HepG2 (cell line): ENCODE measurements around the gene CASKIN2. TPM values are rescaled to one million over a fixed set of nuclear protein-coding genes. Genes with fewer than 3 reads are reported as not detected.

Experiments
- ATAC-seq: fragments of 200-7000 bp; cut with Tn5 transposase; 3 replicates; pipeline ENCODE4 v1.9.1; 2020; ENCODE audit warnings: mild to moderate bottlenecking, moderate library complexity
- BruUV-seq: library from RNA; stranded (reverse); fragments of 400-500 nt; replicated peaks from 2 replicates; lab custom pipeline; 2021; lab: Mats Ljungman, UMichigan
- CTCF ChIA-PET: fragments of 300-600 bp; formaldehyde crosslinking; extraction: SDS; loops from one replicate; lab custom pipeline; 2021; ENCODE audit warnings: low total read pairs, inconsistent platforms, low intra/inter-chr PET ratio; lab: Yijun Ruan, JAX
- POLR2A ChIA-PET: fragments of 350-600 bp; sonication (Branson Sonifier 250); formaldehyde crosslinking; loops from one replicate; lab custom pipeline; 2020; ENCODE audit warnings: antibody characterized with exemption, inconsistent platforms; lab: Yijun Ruan, JAX
- DNase-seq: peaks from one replicate; pipeline ENCODE4 v3.0.0-alpha.2; 2015; ENCODE audit warnings: low spot score
- FAIRE-seq: peaks from 3 replicates; lab custom pipeline; 2011; peaks lifted over from hg19 to GRCh38; lab: Jason Lieb, UNC
- H2AFZ ChIP-seq: one replicate; pipeline ENCODE4 v1.6.1; 2011; ENCODE audit warnings: low read length, inconsistent platforms
- H3K27ac ChIP-seq: fragments of 300-600 bp; 3 replicates; pipeline ENCODE4 v1.8.0; 2011; ENCODE audit warnings: mixed run types, mild to moderate bottlenecking, mixed read lengths, low read length, inconsistent platforms; ENCODE audit not compliant: insufficient read depth; ENCODE audit errors: extremely low read length
- H3K27me3 ChIP-seq, 2 experiments: fragments of 200-600 bp in 1 of 2; 2 replicates in 1 of 2; 3 replicates in 1 of 2; pipeline versions ENCODE4 v1.6.0 to v1.8.0; 2011; ENCODE audit warnings: low read length in 2 of 2, mild to moderate bottlenecking in 2 of 2, moderate library complexity in 2 of 2, inconsistent platforms in 1 of 2; ENCODE audit not compliant: insufficient read depth in 2 of 2, control insufficient read depth in 1 of 2
- H3K36me3 ChIP-seq, 2 experiments: fragments of 200-600 bp in 1 of 2; replicated peaks in 1 of 2; 2 replicates in 1 of 2; 3 replicates in 1 of 2; pipeline versions ENCODE4 v1.5.1 to v1.8.0; 2011; ENCODE audit warnings: low read length in 2 of 2, inconsistent platforms in 1 of 2; ENCODE audit not compliant: insufficient read depth in 2 of 2, control insufficient read depth in 1 of 2
- H3K4me1 ChIP-seq: 2 replicates; pipeline ENCODE4 v1.5.1; 2012; ENCODE audit warnings: low read length, inconsistent platforms; ENCODE audit not compliant: insufficient read depth
- H3K4me2 ChIP-seq: 2 replicates; pipeline ENCODE4 v1.6.0; 2011; ENCODE audit warnings: low read depth, low read length, inconsistent platforms
- H3K4me3 ChIP-seq, 3 experiments: fragments of 200-600 bp in 1 of 3; sonication (generic), shearing (Covaris generic) in 1 of 3; replicated peaks in 1 of 3; 2 replicates each; pipeline ENCODE4 v1.5.1; 2011 to 2016; ENCODE audit warnings: low read length in 3 of 3, inconsistent platforms in 2 of 3, low read depth in 2 of 3, mild to moderate bottlenecking in 2 of 3, control low read depth in 1 of 3, mixed read lengths in 1 of 3; ENCODE audit not compliant: insufficient read depth in 1 of 3
- H3K79me2 ChIP-seq: one replicate; pipeline ENCODE4 v1.6.1; 2011; ENCODE audit warnings: low read length, inconsistent platforms; ENCODE audit not compliant: insufficient read depth
- H3K9ac ChIP-seq: 2 replicates; pipeline ENCODE4 v1.6.0; 2011; ENCODE audit warnings: mild to moderate bottlenecking, low read depth, low read length, inconsistent platforms; ENCODE audit not compliant: insufficient read depth
- H3K9me3 ChIP-seq: 2 replicates; pipeline ENCODE4 v1.5.1; 2012; ENCODE audit warnings: mild to moderate bottlenecking, low read length
- H4K20me1 ChIP-seq: 2 replicates; pipeline ENCODE4 v1.6.0; 2011; ENCODE audit warnings: inconsistent platforms, mild to moderate bottlenecking, low read length, moderate library complexity; ENCODE audit not compliant: insufficient read depth
- ATF5 ChIP-seq: sonication (generic); formaldehyde crosslinking; IDR thresholded peaks from 2 replicates; pipeline ENCODE4 v1.4.0; 2020; ENCODE audit warnings: mild to moderate bottlenecking, low read depth, missing genetic modification reagents
- HOXD1 ChIP-seq: sonication (generic); formaldehyde crosslinking; IDR thresholded peaks from 2 replicates; pipeline ENCODE4 v1.5.0; 2020; ENCODE audit warnings: missing genetic modification reagents
- MIER2 ChIP-seq: IDR thresholded peaks from 2 replicates; pipeline ENCODE4 v1.6.1; 2016; ENCODE audit warnings: missing biosample characterization, missing genetic modification reagents
- RELA ChIP-seq: sonication (generic); formaldehyde crosslinking; IDR thresholded peaks from 2 replicates; pipeline ENCODE4 v1.4.0; 2020; ENCODE audit warnings: missing genetic modification reagents
- RFX3 ChIP-seq: IDR thresholded peaks from 2 replicates; pipeline ENCODE4 v1.6.1; 2016; ENCODE audit warnings: missing biosample characterization, missing genetic modification reagents
- WIZ ChIP-seq: sonication (generic); formaldehyde crosslinking; IDR thresholded peaks from 2 replicates; pipeline ENCODE4 v1.5.1; 2020; ENCODE audit warnings: mild to moderate bottlenecking, missing genetic modification reagents
- ZNF224 ChIP-seq: sonication (generic); formaldehyde crosslinking; IDR thresholded peaks from 2 replicates; pipeline ENCODE4 v1.5.0; 2020; ENCODE audit warnings: mild to moderate bottlenecking, missing genetic modification reagents
- ZNF512 ChIP-seq: sonication (generic); formaldehyde crosslinking; IDR thresholded peaks from 2 replicates; pipeline ENCODE4 v1.4.0; 2020; ENCODE audit warnings: mild to moderate bottlenecking, missing genetic modification reagents
- WGBS: methylation state at CpG from one replicate; pipeline ENCODE4 v1.1.6; 2017; ENCODE audit warnings: low lambda C conversion rate; 5-methylcytosine and 5-hydroxymethylcytosine counted together
- in situ Hi-C: cut with HindIII; loops from 2 replicates; pipeline ENCODE4 v1.10.0; 2017; ENCODE audit warnings: low pct_unique_long_range_greater_than_20kb; ENCODE audit not compliant: extremely low pct_ligation_motif_present
- intact Hi-C: fragments of 100-400 bp; cut with micrococcal nuclease; formaldehyde crosslinking; loops from one replicate; pipeline ENCODE4 v1.10.0; 2022; ENCODE audit not compliant: unreplicated experiment
- polyA plus RNA-seq, 8 experiments: library from polyadenylated mRNA; depleted of rRNA in 3 of 8; stranded (reverse) in 7 of 8; unstranded in 1 of 8; fragments of >200 nt; fragmentation: Illumina TruSeq in 4 of 8; extraction: Trizol in 4 of 8; gene quantifications; 2 replicates each; pipeline versions ENCODE4 v1.2.1 to v1.2.3, GENCODE V29; 2011 to 2016; ENCODE audit warnings: low read depth in 4 of 8, missing spikeins in 1 of 8, mixed read lengths in 1 of 8; ENCODE audit not compliant: insufficient read depth in 1 of 8
- total RNA-seq, 5 experiments: library from RNA; depleted of rRNA; stranded (reverse); fragments of >200 nt; fragmentation: Illumina TruSeq; extraction: Trizol; gene quantifications; 2 replicates each; pipeline ENCODE4 v1.2.3, GENCODE V29; 2016; ENCODE audit warnings: low read depth in 1 of 5
- TF ChIP-seq, protein P1 (sequence below): sonication (generic); formaldehyde crosslinking; IDR thresholded peaks from 2 replicates; pipeline ENCODE4 v1.4.0; 2020; ENCODE audit warnings: missing genetic modification reagents
- TF ChIP-seq, protein P2 (sequence below): sonication (generic); formaldehyde crosslinking; IDR thresholded peaks from 2 replicates; pipeline ENCODE4 v1.4.0; 2020; ENCODE audit warnings: missing genetic modification reagents
- TF ChIP-seq, protein P3 (sequence below): sonication (generic); formaldehyde crosslinking; IDR thresholded peaks from 2 replicates; pipeline ENCODE4 v1.5.0; 2020; ENCODE audit warnings: missing genetic modification reagents

The CASKIN2 gene
- total and polyA plus RNA-seq, 2 of the 13 experiments (the other 11 are each of a cell fraction or from before 2014, with no cell fraction given), result 5.2 to 7.8 TPM

DNA sequence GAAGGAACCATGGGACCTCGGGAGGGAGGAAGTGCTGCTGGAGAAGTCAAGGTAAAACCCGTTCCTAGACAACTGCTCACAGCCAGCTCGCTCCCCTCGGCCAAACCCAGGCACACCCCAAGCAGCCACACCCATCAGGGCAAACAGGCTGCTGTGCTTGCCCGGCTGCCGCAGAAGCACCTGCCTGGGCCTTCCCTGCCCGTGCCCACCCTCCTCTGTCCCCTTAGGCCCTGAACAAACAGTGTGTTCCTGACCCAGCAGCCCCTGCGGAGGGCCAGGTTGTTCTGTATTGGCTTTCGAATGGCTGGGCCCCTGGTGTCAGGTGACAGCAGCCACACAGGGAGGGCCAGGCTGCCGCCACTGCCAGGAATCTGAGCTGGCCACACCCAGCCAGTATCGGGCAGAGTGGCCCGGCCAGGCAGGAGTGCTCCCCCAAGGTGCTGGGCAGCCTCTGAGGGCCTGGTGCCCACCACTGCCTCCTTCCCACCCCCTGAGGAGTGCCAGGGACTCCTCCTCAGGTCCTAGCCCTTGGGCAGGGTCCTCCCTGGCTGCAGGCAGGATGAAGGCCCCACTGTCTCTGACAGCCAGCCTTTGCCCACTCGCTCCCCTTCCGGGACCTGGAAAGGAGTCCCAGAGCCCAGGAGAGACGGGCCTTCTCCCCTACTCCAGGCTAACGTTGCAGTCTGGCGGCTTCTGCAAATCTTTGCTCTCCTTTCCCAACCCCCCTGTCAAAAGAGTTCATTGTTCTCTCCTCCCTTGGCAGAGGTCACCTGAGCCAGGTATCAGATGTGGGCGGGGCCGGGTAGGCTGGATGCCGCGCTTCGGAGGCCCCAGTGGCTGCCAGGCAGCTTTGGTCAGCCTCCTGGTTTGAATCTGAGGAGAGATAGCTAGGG, 34.2 kb upstream of the CASKIN2 start (continued):
- TF ChIP-seq ZNF512 (CRISPR knock-in tag), result no peak

- WGBS, result 89% methylated on average over 5 of the region's 5 CpGs
- H3K79me2 ChIP-seq, result no peaks in the 10 kb centered on the region
- peaks cover 53% of the 10 kb centered on the region for H3K4me1 ChIP-seq
- H3K36me3 ChIP-seq, result peaks cover 6 to 20% of the 10 kb centered on the region in 2 experiments; a peak in 3 of 5 replicates
- DNase-seq (no peak), ATAC-seq (no peak), FAIRE-seq (no peak)
- no TSS peak for BruUV-seq
- POLR2A ChIA-PET, result interaction anchor here (0.9 to 2.7 kb wide), 10 partner anchors 10 to 231 kb away, joined by 3 to 28 read pairs (median 6); partner anchors contain the start of genes LLGL2 and TMEM94
- intact Hi-C loops (loop anchor here (1.0 kb wide), 1 partner anchor 8 kb away; no protein-coding TSS in a partner anchor), in situ Hi-C loops (no loop called here)
- peak overlapping the region; percentile 43; the same call in 1 of the 2 replicates for H3K9ac ChIP-seq
- no peaks in the 10 kb centered on the region for H3K27me3 ChIP-seq
- CTCF ChIA-PET, result no interaction called here
- no peaks in the 10 kb centered on the region for H4K20me1 ChIP-seq
- peak overlapping the region; percentile 96 for H3K4me2 ChIP-seq
- H2AFZ ChIP-seq, result no peak overlapping the region
- no peaks in the 10 kb centered on the region for H3K9me3 ChIP-seq
- peak overlapping the region; percentile 66 for H3K27ac ChIP-seq
- H3K4me3 ChIP-seq, result peak overlapping the region in 1 of 3 experiments; percentile 72; a peak in 1 of 6 replicates
- TF ChIP-seq ATF5 (CRISPR knock-in tag) (0 out of 2 replicates have a peak, but pooled peaks have one; percentile 5), RELA (no peak), HOXD1 (CRISPR knock-in tag) (peak; percentile 5; the same call in 1 of the 2 replicates), ZNF224 (CRISPR knock-in tag) (0 out of 2 replicates have a peak, but pooled peaks have one; percentile 9), WIZ (no peak), RFX3 (CRISPR knock-in tag) (no peak), MIER2 (CRISPR knock-in tag) (no peak)
- TF ChIP-seq, protein P1, sequence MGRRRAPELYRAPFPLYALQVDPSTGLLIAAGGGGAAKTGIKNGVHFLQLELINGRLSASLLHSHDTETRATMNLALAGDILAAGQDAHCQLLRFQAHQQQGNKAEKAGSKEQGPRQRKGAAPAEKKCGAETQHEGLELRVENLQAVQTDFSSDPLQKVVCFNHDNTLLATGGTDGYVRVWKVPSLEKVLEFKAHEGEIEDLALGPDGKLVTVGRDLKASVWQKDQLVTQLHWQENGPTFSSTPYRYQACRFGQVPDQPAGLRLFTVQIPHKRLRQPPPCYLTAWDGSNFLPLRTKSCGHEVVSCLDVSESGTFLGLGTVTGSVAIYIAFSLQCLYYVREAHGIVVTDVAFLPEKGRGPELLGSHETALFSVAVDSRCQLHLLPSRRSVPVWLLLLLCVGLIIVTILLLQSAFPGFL (CRISPR knock-in tag), result 0 out of 2 replicates have a peak, but pooled peaks have one; percentile 20
- TF ChIP-seq, protein P2, sequence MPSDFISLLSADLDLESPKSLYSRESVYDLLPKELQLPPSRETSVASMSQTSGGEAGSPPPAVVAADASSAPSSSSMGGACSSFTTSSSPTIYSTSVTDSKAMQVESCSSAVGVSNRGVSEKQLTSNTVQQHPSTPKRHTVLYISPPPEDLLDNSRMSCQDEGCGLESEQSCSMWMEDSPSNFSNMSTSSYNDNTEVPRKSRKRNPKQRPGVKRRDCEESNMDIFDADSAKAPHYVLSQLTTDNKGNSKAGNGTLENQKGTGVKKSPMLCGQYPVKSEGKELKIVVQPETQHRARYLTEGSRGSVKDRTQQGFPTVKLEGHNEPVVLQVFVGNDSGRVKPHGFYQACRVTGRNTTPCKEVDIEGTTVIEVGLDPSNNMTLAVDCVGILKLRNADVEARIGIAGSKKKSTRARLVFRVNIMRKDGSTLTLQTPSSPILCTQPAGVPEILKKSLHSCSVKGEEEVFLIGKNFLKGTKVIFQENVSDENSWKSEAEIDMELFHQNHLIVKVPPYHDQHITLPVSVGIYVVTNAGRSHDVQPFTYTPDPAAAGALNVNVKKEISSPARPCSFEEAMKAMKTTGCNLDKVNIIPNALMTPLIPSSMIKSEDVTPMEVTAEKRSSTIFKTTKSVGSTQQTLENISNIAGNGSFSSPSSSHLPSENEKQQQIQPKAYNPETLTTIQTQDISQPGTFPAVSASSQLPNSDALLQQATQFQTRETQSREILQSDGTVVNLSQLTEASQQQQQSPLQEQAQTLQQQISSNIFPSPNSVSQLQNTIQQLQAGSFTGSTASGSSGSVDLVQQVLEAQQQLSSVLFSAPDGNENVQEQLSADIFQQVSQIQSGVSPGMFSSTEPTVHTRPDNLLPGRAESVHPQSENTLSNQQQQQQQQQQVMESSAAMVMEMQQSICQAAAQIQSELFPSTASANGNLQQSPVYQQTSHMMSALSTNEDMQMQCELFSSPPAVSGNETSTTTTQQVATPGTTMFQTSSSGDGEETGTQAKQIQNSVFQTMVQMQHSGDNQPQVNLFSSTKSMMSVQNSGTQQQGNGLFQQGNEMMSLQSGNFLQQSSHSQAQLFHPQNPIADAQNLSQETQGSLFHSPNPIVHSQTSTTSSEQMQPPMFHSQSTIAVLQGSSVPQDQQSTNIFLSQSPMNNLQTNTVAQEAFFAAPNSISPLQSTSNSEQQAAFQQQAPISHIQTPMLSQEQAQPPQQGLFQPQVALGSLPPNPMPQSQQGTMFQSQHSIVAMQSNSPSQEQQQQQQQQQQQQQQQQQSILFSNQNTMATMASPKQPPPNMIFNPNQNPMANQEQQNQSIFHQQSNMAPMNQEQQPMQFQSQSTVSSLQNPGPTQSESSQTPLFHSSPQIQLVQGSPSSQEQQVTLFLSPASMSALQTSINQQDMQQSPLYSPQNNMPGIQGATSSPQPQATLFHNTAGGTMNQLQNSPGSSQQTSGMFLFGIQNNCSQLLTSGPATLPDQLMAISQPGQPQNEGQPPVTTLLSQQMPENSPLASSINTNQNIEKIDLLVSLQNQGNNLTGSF (CRISPR knock-in tag), result 0 out of 2 replicates have a peak, but pooled peaks have one; percentile 13
- TF ChIP-seq, protein P3, sequence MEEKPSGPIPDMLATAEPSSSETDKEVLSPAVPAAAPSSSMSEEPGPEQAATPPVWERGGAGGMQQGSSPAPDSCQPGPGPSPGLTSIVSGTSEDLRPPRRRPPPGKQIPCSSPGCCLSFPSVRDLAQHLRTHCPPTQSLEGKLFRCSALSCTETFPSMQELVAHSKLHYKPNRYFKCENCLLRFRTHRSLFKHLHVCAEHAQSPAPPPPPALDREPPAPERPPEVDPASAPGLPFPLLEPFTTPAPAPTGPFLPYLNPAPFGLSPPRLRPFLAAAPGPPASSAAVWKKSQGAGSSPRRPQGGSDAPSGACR (CRISPR knock-in tag), result no peak
Observed at GRCh38 chr17:75548813-75549212, 33.5 kb upstream of the CASKIN2 start.
